Measurements from ENCODE around the gene MET.

Gene MET

DNA sequence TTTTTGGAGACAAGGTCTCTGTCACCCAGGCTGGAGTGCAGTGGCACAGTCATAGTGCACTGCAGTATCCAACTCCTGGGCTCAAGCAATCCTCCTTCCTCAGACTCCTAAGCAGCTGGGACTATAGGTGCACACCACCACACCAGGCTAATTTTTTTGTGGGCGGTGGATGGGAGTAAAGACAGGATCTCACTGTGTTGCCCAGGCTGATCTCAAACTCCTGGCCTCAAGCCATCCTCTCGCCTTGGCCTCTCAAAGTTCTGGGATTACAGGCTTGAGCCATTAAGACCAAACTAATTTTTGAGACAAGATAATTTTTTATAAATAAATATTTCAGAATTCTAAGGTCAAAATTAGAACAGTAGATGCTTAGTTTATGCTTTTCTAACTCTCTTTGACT, 109.6 kb downstream of the MET start:
- Histone ChIP-seq H3K9me3 (no peaks in the 10 kb centered on the region), H3K4me1 (no peaks in the 10 kb centered on the region), H3K27me3 (0 out of 2 replicates have a peak, but pooled peaks cover 3% of the 10 kb centered on the region), H3K36me3 (no peaks in the 10 kb centered on the region), H3K4me3 (ENCODE audit: low read depth, low read length) (no peak overlapping the region)
- no peak for DNase-seq
- TF ChIP-seq, protein P1, sequence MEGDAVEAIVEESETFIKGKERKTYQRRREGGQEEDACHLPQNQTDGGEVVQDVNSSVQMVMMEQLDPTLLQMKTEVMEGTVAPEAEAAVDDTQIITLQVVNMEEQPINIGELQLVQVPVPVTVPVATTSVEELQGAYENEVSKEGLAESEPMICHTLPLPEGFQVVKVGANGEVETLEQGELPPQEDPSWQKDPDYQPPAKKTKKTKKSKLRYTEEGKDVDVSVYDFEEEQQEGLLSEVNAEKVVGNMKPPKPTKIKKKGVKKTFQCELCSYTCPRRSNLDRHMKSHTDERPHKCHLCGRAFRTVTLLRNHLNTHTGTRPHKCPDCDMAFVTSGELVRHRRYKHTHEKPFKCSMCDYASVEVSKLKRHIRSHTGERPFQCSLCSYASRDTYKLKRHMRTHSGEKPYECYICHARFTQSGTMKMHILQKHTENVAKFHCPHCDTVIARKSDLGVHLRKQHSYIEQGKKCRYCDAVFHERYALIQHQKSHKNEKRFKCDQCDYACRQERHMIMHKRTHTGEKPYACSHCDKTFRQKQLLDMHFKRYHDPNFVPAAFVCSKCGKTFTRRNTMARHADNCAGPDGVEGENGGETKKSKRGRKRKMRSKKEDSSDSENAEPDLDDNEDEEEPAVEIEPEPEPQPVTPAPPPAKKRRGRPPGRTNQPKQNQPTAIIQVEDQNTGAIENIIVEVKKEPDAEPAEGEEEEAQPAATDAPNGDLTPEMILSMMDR (IDR thresholded peaks at IDR 0.05; ENCODE audit: low read depth, low read length) = no peak

DNA sequence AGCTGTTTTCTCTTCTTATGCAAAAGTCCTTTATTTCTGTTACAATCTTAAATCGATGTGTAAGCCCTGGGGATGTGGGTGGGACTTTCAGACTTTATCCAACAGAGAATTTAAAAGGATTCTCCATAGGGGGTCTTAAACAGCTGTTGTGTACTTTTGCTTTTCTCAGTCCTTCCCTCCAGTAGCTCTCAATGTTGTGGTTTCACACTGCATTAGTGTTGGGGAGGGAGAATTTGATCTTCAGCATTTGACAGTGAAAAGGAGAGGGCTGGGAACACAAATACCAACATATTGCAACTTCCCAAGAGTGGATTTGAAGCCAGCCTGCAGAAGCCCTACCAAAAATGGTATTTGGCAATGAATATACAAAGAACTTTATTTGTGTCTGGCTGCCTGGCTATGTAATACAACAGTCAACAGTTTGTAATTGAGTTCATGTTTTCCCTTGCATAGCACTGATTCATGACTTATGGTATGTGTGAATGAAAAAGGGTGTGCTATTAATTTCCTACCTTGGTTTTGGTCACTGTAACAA, 110.2 kb downstream of the MET start:
- Histone ChIP-seq H3K36me3 (no peaks in the 10 kb centered on the region), H3K4me3 (ENCODE audit: low read depth, low read length) (no peak overlapping the region), H3K4me1 (no peaks in the 10 kb centered on the region)

DNA sequence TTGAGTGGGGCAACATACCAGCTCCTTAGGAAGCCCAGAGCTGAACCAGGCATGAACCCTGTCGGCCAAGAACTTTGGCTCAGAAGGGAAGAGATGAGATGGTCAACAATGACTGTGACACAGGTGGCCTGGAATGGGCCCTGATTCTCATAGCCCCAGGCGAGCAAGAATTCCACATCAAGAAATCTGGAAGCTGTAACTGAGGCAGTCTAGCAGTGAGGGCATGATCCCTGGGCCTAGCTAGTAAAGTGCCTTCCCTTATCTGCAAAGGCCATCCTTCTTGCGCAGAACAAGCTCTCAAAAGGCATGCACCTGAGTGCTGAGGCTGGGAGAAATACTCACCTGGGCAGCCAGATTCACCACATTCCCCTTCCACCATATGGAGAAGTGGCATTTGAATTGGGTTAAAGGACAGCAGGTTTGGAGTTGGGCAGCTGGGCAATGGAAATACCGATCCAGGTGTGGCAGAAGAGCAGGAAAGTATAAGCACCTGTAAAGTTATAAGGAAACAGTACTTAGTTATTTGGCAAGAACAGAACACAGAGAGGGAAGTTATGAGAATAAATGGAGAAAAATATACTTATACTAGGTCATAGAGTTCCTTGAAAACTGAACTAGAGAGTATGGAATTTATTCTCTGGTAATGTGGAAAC, 111.8 kb downstream of the MET start:
- TF ChIP-seq, protein P1 (IDR thresholded peaks at IDR 0.05; ENCODE audit: low read depth, low read length) = no peak
- Histone ChIP-seq H3K4me1 (no peaks in the 10 kb centered on the region), H3K4me3 (ENCODE audit: low read depth, low read length) (no peak overlapping the region), H3K36me3 (no peaks in the 10 kb centered on the region), H3K27me3 (0 out of 2 replicates have a peak, but pooled peaks cover 3% of the 10 kb centered on the region), H3K9me3 (no peaks in the 10 kb centered on the region)
- DNase-seq = no peak

More for the DNA sequence above, 110.2 kb downstream of the MET start:
- DNase-seq = no peak
- TF ChIP-seq, protein P1 (IDR thresholded peaks at IDR 0.05; ENCODE audit: low read depth, low read length) = no peak
- H3K9me3 ChIP-seq = no peaks in the 10 kb centered on the region
- 0 out of 2 replicates have a peak, but pooled peaks cover 3% of the 10 kb centered on the region for H3K27me3 ChIP-seq

DNA sequence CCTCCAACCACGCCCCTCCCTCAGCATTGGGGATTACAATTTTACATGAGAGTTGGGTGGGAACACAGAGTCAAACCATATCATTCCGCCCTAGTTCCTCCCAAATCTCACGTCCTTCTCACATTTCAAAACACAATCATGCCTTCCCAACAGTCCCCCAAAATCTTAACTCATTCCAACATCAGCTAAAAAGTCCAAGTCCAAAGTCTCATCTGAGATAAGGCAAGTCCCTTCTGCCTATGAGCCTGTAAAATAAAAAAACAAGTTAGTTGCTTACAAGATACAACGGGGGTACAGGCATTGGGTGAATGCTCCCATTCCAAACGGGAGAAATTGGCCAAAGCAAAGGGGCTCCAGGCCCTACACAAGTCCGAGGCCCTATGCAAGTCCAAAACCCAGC, 112.7 kb downstream of the MET start:
- DNase-seq = no peak
- TF ChIP-seq, protein P1 (IDR thresholded peaks at IDR 0.05; ENCODE audit: low read depth, low read length) = no peak

DNA sequence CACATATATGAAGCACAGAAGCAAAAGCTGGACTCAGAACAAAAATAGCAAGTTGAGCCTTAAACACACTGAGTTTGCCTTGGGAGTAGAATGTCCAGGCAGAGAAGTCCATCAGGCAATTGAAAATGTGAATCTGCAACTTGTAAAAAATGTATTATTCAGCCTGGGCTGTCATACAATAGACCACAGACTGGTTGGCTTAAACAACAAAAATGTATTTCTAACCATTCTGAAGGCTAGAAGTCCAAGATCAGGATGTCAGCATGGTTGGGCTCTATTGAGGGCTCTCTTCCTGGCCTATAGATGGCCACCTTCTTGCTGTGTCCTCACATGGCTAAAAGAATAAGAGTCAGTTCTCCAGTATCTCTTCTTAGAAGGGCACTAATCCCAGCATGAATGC, 113.8 kb downstream of the MET start:
- Histone ChIP-seq H3K4me1 (no peaks in the 10 kb centered on the region), H3K4me3 (ENCODE audit: low read depth, low read length) (no peak overlapping the region), H3K27me3 (no peaks in the 10 kb centered on the region; the same call in 1 of the 2 replicates), H3K36me3 (no peaks in the 10 kb centered on the region), H3K9me3 (no peaks in the 10 kb centered on the region)
- no peak for DNase-seq
- TF ChIP-seq, protein P1 (IDR thresholded peaks at IDR 0.05; ENCODE audit: low read depth, low read length) = no peak

More for the DNA sequence above, 112.7 kb downstream of the MET start:
- Histone ChIP-seq H3K27me3 (no peaks in the 10 kb centered on the region), H3K9me3 (no peaks in the 10 kb centered on the region), H3K36me3 (no peaks in the 10 kb centered on the region), H3K4me1 (no peaks in the 10 kb centered on the region), H3K4me3 (ENCODE audit: low read depth, low read length) (no peak overlapping the region)

DNA sequence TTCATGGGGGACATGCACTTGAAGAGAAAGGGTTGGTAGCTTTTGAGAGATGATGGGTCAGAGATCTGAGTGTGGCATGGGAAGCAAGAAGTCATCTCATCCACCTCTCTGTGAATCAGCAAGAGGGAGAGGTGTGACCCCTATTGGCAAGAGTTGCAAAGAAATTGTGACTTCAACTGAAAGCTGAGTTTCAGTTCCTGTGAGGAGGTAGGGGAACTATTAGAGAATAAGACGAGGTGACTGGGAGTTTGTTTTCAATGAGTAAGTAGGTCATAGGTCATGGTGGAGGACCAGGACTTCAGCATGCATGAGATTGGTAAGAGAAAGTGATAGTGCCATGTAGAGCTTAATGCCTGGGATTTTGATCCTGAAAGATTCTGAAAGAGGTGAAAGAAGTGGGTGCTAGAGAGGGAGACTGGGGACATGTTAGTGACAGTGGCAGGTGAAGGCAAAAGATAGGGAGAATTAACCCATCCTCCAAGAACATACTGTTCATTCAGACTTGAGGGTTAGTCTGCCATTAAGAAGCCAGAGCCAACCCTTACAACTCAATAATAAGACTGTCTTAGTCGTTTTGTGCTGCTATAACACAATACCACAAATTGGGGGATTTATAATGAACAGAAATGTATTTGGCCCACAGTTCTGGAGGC, 114.9 kb downstream of the MET start:
- no peak for DNase-seq
- Histone ChIP-seq H3K4me3 (ENCODE audit: low read depth, low read length) (no peak overlapping the region), H3K36me3 (no peaks in the 10 kb centered on the region), H3K27me3 (no peaks in the 10 kb centered on the region; the same call in 1 of the 2 replicates), H3K9me3 (no peaks in the 10 kb centered on the region), H3K4me1 (no peaks in the 10 kb centered on the region)
- TF ChIP-seq, protein P1 (IDR thresholded peaks at IDR 0.05; ENCODE audit: low read depth, low read length) = peak; percentile 4; the same call in 1 of the 2 replicates

All from BE2C (cell line).